Mesenchymal stem cell (in vitro differentiated cells and primary cell): Measurements from ENCODE around the gene RNF157.

Experiments used
- DNase-seq: peaks from one replicate; pipeline ENCODE4 v3.0.0-alpha.2; 2013
- H2AFZ ChIP-seq: one replicate; pipeline ENCODE4 v1.6.1; 2013; ENCODE audit warnings: low read depth, mild to moderate bottlenecking, control low read depth, inconsistent platforms, low read length, moderate library complexity
- H2AK5ac ChIP-seq: 2 replicates; pipeline ENCODE4 v1.6.1; 2013; ENCODE audit warnings: low read length, moderate library complexity, mild to moderate bottlenecking, inconsistent platforms; ENCODE audit not compliant: severe bottlenecking
- H2BK120ac ChIP-seq: one replicate; pipeline ENCODE4 v1.6.1; 2013; ENCODE audit warnings: low read depth, mild to moderate bottlenecking, inconsistent platforms, low read length, moderate library complexity
- H2BK12ac ChIP-seq, 2 experiments: one replicate each; pipeline ENCODE4 v1.6.1; 2013; ENCODE audit warnings: inconsistent platforms in 2 of 2, low read length in 2 of 2, mild to moderate bottlenecking in 2 of 2, moderate library complexity in 2 of 2, control low read depth in 1 of 2
- H2BK15ac ChIP-seq: one replicate; pipeline ENCODE4 v1.6.1; 2013; ENCODE audit warnings: mild to moderate bottlenecking, low read depth, inconsistent platforms; ENCODE audit not compliant: poor library complexity, severe bottlenecking
- H2BK5ac ChIP-seq: 2 replicates; pipeline ENCODE4 v1.6.1; 2013; ENCODE audit warnings: low read depth, mild to moderate bottlenecking, low read length, control low read depth, inconsistent platforms; ENCODE audit not compliant: poor library complexity, severe bottlenecking
- H3K14ac ChIP-seq, 2 experiments: one replicate each; pipeline ENCODE4 v1.6.1; 2013; ENCODE audit warnings: inconsistent platforms in 2 of 2, low read length in 2 of 2, control low read depth in 1 of 2, mild to moderate bottlenecking in 1 of 2, moderate library complexity in 1 of 2
- H3K18ac ChIP-seq, 2 experiments: one replicate each; pipeline ENCODE4 v1.6.1; 2013; ENCODE audit warnings: inconsistent platforms in 2 of 2, low read length in 2 of 2, control low read depth in 1 of 2, low read depth in 1 of 2, mild to moderate bottlenecking in 1 of 2
- H3K23ac ChIP-seq, 2 experiments: one replicate each; pipeline ENCODE4 v1.6.1; 2013; ENCODE audit warnings: inconsistent platforms in 2 of 2, low read length in 2 of 2, mild to moderate bottlenecking in 2 of 2, moderate library complexity in 2 of 2, control low read depth in 1 of 2
- H3K27ac ChIP-seq: 2 replicates; pipeline ENCODE4 v1.5.1; 2013; ENCODE audit warnings: mild to moderate bottlenecking, moderate library complexity, low read length, control low read depth, inconsistent platforms; ENCODE audit not compliant: poor library complexity, severe bottlenecking
- H3K27me3 ChIP-seq, 2 experiments: 2 replicates each; pipeline versions ENCODE4 v1.6.1 to v1.7.0; 2013; ENCODE audit warnings: low read length in 2 of 2, mild to moderate bottlenecking in 2 of 2, moderate library complexity in 2 of 2, control low read depth in 1 of 2, inconsistent platforms in 1 of 2; ENCODE audit not compliant: control insufficient read depth in 1 of 2, insufficient read depth in 1 of 2
- H3K36me3 ChIP-seq, 2 experiments: 2 replicates each; pipeline versions ENCODE4 v1.6.1 to v1.7.0; 2013; ENCODE audit warnings: low read length in 2 of 2, control low read depth in 1 of 2, inconsistent platforms in 1 of 2, low read depth in 1 of 2, mild to moderate bottlenecking in 1 of 2; ENCODE audit not compliant: insufficient read depth in 2 of 2, control insufficient read depth in 1 of 2
- H3K4ac ChIP-seq, 2 experiments: one replicate each; pipeline ENCODE4 v1.6.1; 2013; ENCODE audit warnings: inconsistent platforms in 2 of 2, low read length in 2 of 2, mild to moderate bottlenecking in 2 of 2, moderate library complexity in 2 of 2, control low read depth in 1 of 2, low read depth in 1 of 2
- H3K4me1 ChIP-seq: 2 replicates; pipeline ENCODE4 v1.6.1; 2013; ENCODE audit warnings: low read depth, low read length, control low read depth; ENCODE audit not compliant: control insufficient read depth, insufficient read depth
- H3K4me2 ChIP-seq: 2 replicates; pipeline ENCODE4 v1.6.1; 2013; ENCODE audit warnings: low read length, mild to moderate bottlenecking, inconsistent platforms; ENCODE audit not compliant: poor library complexity, severe bottlenecking
- H3K4me3 ChIP-seq, 2 experiments: 2 replicates each; pipeline versions ENCODE4 v1.5.1 to v1.7.0; 2013; ENCODE audit warnings: low read length in 2 of 2, mild to moderate bottlenecking in 2 of 2, control low read depth in 1 of 2, low read depth in 1 of 2; ENCODE audit not compliant: insufficient read depth in 1 of 2
- H3K79me1 ChIP-seq: replicated peaks from 2 replicates; pipeline ENCODE4 v1.6.1; 2013; ENCODE audit warnings: mild to moderate bottlenecking, control low read depth, low read length, inconsistent platforms; ENCODE audit not compliant: poor library complexity, severe bottlenecking
- H3K9ac ChIP-seq: 2 replicates; pipeline ENCODE4 v1.7.0; 2013; ENCODE audit warnings: mild to moderate bottlenecking, low read length, moderate library complexity
- H3K9me3 ChIP-seq: 2 replicates; pipeline ENCODE4 v1.7.0; 2013; ENCODE audit warnings: mild to moderate bottlenecking, low read length; ENCODE audit not compliant: control insufficient read depth
- H4K8ac ChIP-seq: one replicate; pipeline ENCODE4 v1.6.1; 2013; ENCODE audit warnings: inconsistent platforms, mild to moderate bottlenecking, low read length, moderate library complexity
- H4K91ac ChIP-seq: one replicate; pipeline ENCODE4 v1.6.1; 2013; ENCODE audit warnings: mild to moderate bottlenecking, low read length, inconsistent platforms
- WGBS: methylation state at CpG from one replicate; pipeline ENCODE4 v1.1.7; 2013; ENCODE audit warnings: mixed read lengths; 5-methylcytosine and 5-hydroxymethylcytosine counted together

RNF157 gene

DNA sequence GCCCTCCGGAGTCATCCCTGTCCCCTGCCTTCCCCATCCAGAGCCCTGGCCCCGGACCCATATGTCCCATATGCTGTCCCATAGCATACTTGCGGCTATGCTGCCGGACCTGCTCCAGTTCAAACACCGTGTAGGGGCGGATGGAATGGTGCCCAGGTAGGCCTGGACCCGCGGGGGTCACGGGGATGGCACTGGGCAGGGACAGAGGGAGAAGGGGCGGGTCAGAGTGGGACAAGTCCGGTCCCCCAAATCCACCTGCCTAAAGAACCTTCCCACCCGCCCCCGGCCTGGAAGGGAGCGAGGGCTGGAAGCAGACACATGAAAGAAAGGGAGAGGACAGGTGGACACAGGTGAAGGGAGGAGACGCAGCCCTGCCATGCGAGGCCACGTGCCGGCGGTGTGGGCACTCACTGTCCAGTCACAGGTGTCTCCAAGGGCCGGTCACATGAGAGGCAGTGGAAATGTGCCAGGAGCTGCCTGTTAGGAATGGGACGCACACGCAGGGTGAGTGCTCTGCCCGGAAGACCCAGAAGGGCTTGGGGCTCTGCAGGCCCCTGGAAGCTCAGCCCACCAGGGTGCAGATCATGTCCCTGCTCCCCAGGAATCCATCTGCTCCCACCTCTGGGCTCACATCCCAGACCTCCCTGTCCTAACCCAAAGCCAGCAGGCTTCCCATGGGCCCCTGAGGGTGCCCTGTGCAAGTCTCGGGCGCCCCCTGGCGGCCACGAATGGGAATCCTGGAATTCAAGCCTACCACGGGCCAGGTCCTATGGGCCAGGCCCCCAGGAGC lies 38.9 kb upstream of the RNF157 start:
- WGBS, result 74% methylated on average over 25 of the region's 28 CpGs
- Histone ChIP-seq H2AFZ (no peak overlapping the region), H3K36me3 (peaks cover 0 to 18% of the 10 kb centered on the region in 2 experiments), H3K4me3 (no peak overlapping the region), H3K14ac (peak overlapping the region in 1 of 2 experiments; percentile 19), H3K9me3 (no peaks in the 10 kb centered on the region), H3K4me1 (peaks cover 26% of the 10 kb centered on the region), H3K9ac (no peak overlapping the region), H2BK15ac (no peak overlapping the region), H3K27me3 (no peaks in the 10 kb centered on the region), H3K4ac (no peak overlapping the region), H3K18ac (peak overlapping the region in 1 of 2 experiments; percentile 28), H4K91ac (peak overlapping the region; percentile 40), H4K8ac (peak overlapping the region; percentile 59), H3K4me2 (no peak overlapping the region), H3K79me1 (no peaks in the 10 kb centered on the region), H3K23ac (no peak overlapping the region), H2BK12ac (peak overlapping the region in 1 of 2 experiments; percentile 45), H2AK5ac (no peak overlapping the region), H2BK120ac (no peak overlapping the region), H3K27ac (no peak overlapping the region), H2BK5ac (no peak overlapping the region)
- DNase-seq, result peak; percentile 82

DNA sequence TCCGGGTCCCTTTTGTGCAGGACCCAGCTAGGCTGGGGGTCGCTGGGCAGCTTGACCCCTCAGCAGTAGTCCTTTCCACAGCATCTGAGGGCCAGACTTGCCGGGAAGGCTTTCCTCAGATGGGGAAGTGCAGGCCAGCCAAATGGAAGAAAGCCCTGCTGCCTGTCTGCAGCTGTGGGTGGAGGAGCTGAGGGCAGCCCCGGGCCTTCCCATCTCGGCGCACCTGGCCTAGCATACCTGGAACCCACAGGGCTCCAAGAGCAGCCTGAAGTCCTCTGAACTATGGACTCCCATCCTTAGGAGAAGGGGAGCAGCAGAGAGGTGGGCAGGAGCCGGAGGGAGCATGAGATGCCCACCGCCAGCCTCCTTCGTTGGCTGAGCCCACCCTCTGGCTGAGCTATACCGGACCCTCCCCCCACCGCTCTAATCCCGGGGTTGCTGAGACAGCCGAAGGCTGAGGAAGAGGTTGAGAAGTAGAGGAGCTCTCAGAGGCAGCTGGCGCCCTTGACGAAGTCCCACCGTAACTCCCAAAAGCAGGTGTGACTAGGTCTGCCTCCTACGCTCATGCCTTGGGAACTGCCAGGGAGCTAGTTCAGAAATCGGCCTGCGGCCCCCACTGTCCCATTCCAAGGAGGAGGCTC lies 38.1 kb upstream of the RNF157 start:
- H2BK5ac ChIP-seq, result no peak overlapping the region
- H3K4ac ChIP-seq, result no peak overlapping the region
- no peak overlapping the region for H3K27ac ChIP-seq
- H3K4me3 ChIP-seq, result no peak overlapping the region
- H3K27me3 ChIP-seq, result no peaks in the 10 kb centered on the region
- H2BK120ac ChIP-seq, result no peak overlapping the region
- H3K4me2 ChIP-seq, result no peak overlapping the region
- H2AK5ac ChIP-seq, result no peak overlapping the region
- no peak overlapping the region for H3K9ac ChIP-seq
- H3K4me1 ChIP-seq, result peaks cover 26% of the 10 kb centered on the region
- no peak overlapping the region for H4K91ac ChIP-seq
- WGBS, result 95% methylated on average over 19 of the region's 19 CpGs
- no peak overlapping the region for H2BK12ac ChIP-seq
- H3K79me1 ChIP-seq, result no peaks in the 10 kb centered on the region
- no peak overlapping the region for H3K14ac ChIP-seq
- no peak overlapping the region for H4K8ac ChIP-seq
- H3K36me3 ChIP-seq, result peaks cover 0 to 18% of the 10 kb centered on the region in 2 experiments
- no peak overlapping the region for H3K23ac ChIP-seq
- no peaks in the 10 kb centered on the region for H3K9me3 ChIP-seq
- peak; percentile 18 for DNase-seq
- no peak overlapping the region for H3K18ac ChIP-seq
- no peak overlapping the region for H2BK15ac ChIP-seq
- H2AFZ ChIP-seq, result no peak overlapping the region

DNA sequence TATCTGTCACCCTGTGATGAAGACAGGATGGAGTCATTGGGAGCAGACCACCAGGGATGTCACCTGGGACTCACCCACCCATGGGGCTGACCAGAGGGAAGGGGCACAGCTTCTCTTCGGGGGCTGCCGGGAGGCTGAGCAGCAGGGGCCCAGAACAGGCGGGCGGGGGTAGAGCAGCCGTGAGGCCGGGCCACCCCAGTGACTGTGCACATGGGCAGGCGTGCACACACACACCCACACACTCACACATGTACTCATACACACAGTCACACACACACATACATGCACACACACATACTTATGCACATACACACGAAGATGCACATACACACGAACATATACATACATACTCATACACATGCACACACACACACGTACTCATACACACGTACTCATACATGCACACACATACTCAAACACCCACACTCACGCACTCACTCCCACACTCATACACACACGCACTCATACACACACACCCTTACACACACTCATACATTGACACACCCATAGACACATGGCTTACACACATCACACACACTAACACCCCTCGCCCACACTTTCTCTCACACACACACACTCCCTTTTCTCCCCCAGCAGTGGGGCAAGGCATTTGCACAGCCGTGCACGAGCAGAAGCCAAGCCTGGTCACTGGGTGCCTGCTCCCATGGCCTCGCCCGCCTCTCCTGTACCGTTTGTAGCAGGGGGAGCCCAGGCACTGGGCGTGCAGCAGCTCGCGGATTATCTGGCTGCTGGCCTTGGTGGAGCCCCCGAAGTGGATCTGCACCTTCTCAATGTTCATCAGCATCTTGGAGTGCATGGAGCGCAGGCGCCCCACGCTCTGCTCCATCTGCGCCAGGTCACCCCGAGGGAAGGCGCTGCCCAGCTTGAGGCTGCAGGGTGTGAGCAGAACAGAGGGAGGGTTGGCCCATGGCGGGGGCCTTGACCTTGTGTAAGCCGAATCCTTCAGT lies 37.3 kb upstream of the RNF157 start:
- Histone ChIP-seq H2BK120ac (no peak overlapping the region), H3K27ac (no peak overlapping the region), H2BK5ac (no peak overlapping the region), H3K4me1 (peaks cover 32% of the 10 kb centered on the region), H3K9ac (no peak overlapping the region), H3K14ac (peak overlapping the region in 1 of 2 experiments; percentile 64), H3K4me2 (no peak overlapping the region), H3K27me3 (no peaks in the 10 kb centered on the region), H3K23ac (no peak overlapping the region), H2AFZ (no peak overlapping the region), H2BK15ac (peak overlapping the region; percentile 48), H4K8ac (no peak overlapping the region), H3K4me3 (no peak overlapping the region), H2AK5ac (no peak overlapping the region), H3K18ac (no peak overlapping the region), H3K9me3 (no peaks in the 10 kb centered on the region), H2BK12ac (peak overlapping the region in 1 of 2 experiments; percentile 21), H4K91ac (peak overlapping the region; percentile 57), H3K36me3 (peaks cover 0 to 20% of the 10 kb centered on the region in 2 experiments), H3K4ac (no peak overlapping the region), H3K79me1 (no peaks in the 10 kb centered on the region)
- 95% methylated on average over 31 of the region's 31 CpGs for WGBS
- peak; percentile 55 for DNase-seq
